GM21515 (cell line): Measurements from ENCODE around the gene TMEM59L.
"Not testable (repeated sequence)": the region's sequence is repeated elsewhere in the genome, so short reads cannot be mapped to it uniquely, and the experiment has no call there.

Experiments
- ATAC-seq: cut with Tn5 transposase; IDR thresholded peaks from one replicate; pipeline ENCODE4 v1.9.1; 2021; ENCODE audit not compliant: unreplicated experiment

The TMEM59L gene

DNA sequence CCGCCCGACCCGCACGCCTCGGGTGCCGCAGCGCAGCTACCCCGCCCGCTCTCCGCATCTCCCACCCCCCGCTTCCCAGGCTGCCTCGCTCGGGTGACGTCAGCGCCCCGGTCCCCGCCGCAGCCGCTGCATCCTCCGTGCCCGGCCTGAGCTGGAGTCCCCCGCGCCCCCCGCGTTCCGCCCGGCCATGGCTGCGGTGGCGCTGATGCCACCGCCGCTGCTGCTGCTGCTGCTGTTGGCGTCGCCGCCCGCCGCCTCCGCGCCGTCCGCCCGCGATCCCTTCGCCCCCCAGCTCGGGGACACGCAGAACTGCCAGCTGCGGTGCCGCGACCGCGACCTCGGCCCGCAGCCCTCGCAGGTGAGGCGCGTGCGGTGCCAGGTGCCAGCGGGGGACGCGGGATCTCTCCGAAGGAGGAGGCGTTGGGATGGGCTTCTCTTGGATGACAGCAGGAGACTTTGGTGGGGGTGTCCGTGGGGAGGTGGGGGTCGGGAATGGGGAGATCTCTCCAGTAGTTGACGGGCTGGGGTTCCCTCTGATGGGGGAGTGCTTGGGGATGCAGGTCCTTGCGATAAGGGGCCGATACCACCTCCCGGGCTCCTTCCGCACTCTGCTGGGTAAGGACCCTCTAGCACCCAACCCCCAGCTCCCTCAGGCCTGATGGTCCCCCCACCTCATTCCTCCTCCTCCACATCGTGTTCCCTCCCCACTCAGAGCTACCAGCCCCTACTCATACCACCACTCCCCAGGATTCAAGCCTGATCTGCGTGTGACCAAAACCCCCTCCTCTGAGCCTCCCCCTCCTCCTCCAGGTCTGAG, at the start of gene TMEM59L:
TSS of gene TMEM59L (plus strand) at position 99 of the 817 bp plus-strand sequence. CDS start at position 188, 89 bp downstream.
- ATAC-seq, result no peak

DNA sequence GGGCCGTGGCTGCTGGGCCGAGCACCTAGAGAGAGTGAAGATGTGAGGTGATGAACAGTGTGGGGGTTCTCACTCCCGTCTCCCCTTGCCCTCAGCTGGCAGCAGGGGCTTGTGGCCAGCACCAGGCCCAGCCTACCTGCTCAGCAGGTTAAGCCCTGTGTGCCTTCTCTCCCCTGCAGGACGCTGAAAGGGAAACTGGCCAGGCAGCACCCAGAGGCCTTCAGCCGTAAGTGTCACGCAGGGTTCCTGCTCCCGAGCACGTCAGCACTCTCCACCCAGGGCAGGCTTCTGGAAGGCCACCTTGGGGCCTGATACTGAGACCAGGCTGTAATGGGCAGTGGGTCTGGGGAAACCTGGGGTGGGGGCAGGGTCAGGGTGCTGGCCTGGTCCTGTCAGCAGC, 45.7 kb upstream of the TMEM59L start:
- no peak for ATAC-seq

DNA sequence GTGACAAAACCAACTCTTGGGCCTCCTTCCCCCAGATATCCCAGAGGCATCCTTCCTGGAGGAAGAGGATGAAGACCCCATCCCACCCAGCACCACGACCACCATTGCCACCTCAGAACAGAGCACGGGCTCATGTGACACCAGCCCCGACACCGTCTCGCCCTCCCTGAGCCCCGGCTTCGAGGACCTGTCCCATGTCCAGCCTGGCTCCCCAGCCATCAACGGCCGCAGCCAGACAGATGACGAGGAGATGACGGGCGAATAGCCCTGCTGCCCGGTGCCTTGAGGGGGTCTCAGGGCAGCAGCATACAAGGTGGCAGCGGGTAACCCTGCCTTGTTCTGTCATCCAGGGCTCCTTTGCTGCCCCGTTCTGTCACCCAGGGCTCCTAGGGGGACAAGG, 44.3 kb upstream of the TMEM59L start:
- no peak for ATAC-seq

DNA sequence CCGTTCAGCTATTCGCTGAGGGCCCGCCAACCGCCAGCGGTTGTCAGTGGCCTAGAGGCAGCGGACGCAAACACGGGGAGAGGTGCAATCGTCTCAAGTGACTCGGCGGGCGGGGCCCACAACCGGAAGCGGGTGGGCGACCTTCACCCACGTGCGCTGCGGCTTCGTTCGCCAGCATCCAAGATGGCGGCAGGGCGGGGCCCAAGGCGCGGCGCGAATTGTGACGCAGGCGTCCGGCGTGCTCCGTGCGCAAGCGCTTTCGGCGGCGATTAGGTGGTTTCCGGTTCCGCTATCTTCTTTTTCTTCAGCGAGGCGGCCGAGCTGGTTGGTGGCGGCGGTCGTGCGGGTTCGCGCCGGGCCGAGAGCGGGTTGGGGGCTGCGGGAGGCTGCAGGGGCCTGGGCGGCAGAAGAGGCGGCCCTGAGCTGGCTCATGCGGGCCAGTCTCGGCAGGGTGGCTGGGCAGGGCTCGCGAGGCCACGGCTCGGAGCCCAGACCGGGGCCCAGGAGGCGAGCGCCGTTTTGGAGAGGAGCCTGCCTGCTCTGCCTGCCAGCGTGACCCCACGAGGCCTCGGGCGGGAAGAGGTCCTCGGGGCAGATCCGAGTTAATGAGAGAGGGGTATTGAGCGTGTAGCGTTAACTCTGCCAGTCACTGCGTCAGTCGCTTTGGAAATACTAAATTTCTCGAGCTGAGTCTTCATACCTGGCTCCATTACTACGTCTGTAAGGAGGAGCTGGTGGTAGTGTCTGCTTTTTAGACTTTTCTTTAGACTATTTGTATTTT, 40.9 kb upstream of the TMEM59L start, which contains the start of gene UBA52:
TSS of gene UBA52 (plus strand) at position 294 of the 781 bp plus-strand sequence. CDS start 1,444 bp downstream, outside the sequence.
- ATAC-seq, result peak; percentile 81

DNA sequence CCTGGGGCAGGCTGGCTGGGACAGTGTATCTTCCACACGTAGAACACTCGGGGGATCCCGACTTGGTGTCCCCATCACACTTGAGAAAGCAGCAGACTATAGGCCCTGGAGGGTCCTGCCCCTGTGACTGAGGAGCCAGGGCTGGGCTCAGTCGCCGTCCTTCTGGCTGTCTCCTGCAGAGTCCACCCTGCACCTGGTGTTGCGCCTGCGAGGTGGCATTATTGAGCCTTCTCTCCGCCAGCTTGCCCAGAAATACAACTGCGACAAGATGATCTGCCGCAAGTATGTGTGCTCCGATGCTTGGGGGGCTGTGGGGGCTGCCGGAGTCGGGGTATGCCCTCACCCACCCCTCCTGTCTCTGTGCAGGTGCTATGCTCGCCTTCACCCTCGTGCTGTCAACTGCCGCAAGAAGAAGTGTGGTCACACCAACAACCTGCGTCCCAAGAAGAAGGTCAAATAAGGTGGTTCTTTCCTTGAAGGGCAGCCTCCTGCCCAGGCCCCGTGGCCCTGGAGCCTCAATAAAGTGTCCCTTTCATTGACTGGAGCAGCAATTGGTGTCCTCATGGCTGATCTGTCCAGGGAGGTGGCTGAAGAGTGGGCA, 37.9 kb upstream of the TMEM59L start:
- ATAC-seq, result no peak

DNA sequence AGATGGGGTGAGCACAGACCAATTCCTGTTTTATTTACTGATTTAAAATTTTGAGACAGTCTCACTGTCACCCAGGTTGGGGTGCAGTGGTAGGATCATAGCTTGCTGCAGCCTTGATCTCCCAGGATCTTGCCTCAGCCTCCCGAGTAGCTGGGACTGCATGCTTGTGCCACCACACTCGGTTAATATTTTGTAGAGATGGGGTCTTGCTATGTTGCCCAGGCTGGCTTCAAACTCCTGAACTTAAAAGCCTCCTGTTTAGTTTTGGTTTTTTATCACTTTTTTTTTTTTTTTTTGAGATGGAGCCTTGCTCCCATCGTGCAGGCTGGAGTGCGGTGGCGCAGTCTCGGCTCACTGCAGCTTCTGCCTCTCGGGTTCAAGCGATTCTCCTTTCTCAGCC, 36.3 kb upstream of the TMEM59L start:
- no peak for ATAC-seq

DNA sequence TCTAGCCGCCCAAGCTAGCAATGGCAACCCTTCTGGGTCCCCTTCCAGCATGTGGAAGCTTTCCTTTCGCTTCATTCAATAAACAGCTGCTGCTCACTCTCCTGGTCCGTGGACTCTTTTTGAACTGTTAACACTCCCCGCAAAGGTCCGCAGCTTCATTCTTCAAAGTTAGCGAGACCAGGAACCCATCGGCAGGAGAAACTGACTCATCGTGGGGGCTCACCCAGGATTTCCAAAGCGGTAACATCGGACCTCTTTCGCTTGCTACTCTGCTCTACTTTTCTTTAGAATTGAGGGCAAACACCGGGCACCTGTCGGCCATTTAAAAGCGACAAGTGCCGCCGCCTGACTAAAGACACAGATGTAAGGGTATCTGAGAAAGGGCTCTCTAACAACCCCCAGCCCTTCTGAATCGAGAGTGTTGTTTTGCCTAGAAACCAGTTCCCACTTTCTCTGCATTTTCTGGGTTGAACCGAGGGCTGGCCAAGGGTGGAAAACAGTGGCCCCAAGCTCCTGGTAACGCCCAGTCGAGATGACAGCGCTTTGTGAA, 35.2 kb upstream of the TMEM59L start:
- ATAC-seq, result no peak

DNA sequence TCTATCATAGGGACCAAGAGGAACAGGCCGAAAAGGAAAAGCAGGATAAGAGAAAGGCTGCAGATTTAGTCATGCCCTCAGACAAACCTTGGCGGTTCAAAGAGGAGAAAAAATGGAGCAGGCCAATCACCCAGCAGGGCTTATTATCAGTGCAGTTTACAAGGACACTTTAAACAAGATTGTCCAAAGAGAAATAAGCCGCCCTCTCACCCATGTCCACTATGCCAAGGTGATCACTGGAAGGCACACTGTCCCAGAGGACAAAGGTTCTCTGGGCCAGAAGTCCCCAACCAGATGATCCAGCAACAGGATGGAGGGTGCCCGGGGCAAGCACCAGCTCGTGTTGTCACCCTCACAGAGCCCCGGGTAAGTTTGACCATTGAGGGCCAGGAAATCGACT, 32.4 kb upstream of the TMEM59L start:
- ATAC-seq, result no peak

DNA sequence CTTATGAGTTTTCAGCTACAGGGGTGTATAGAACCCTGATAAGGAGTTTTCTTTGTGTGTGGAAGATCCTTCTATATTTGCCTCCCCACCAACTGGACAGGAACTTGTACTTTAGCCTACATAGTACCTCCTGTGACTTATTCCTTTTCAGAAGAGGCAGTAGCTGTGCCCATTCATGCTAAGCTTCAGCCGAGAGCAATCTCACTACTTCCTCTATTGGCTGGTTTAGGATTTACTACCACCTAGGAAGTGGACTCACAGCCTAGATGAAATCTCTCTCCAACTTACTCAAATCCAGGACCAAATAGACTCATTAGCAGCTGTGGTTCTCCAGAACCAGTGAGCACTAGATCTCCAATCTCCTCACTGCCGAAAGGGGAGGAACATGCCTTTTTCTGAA, 26.4 kb upstream of the TMEM59L start:
- ATAC-seq, result no peak

DNA sequence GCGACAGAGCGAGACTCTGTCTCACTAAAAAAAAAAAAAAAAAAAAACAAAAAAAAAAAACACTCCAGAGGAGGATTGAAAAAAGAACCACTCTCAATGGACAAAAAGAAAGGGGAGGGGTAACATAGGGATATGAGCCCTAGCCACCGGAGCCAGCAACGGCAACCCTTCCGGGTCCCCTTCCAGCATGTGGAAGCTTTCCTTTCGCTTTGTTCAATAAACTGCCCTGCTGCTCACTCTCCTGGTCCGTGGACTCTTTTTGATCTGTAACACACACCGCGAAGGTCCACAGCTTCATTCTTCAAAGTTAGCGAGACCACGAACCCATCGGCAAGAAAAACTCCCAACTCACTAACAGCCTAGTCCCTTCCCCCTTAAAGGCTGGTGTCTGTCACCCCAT, 25.1 kb upstream of the TMEM59L start:
- no peak for ATAC-seq

DNA sequence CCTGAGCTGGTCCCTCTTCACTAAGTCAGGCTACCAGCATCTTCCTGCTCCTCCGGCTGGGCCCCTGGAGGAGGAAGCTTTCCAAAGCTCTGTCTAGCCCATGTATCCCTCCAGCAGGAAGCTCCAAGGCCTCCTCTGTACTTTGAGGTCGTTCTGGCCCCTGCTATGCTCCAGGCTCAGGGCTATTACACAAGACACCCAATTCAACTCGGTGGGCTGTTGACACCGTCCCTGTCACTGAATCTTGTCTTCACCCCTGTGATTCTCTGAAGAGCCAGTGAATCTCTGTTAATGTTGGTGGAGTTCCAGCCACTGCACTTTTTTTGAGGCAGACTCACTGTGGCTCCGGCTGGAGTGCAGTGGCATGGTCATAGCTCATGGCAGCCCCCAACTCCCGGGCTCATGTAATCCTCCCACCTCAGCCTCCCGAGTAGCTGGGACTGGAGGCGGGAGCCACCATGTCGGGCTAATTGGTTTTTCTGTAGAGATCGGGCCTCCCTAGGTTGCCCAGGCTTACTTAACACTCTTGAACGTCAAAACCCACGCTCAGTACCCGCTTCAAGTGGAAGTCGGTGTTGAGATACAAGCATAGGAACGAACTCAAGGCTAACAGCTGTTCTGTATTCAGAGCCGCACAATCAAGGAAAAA, 24.6 kb upstream of the TMEM59L start:
- ATAC-seq, result no peak

DNA sequence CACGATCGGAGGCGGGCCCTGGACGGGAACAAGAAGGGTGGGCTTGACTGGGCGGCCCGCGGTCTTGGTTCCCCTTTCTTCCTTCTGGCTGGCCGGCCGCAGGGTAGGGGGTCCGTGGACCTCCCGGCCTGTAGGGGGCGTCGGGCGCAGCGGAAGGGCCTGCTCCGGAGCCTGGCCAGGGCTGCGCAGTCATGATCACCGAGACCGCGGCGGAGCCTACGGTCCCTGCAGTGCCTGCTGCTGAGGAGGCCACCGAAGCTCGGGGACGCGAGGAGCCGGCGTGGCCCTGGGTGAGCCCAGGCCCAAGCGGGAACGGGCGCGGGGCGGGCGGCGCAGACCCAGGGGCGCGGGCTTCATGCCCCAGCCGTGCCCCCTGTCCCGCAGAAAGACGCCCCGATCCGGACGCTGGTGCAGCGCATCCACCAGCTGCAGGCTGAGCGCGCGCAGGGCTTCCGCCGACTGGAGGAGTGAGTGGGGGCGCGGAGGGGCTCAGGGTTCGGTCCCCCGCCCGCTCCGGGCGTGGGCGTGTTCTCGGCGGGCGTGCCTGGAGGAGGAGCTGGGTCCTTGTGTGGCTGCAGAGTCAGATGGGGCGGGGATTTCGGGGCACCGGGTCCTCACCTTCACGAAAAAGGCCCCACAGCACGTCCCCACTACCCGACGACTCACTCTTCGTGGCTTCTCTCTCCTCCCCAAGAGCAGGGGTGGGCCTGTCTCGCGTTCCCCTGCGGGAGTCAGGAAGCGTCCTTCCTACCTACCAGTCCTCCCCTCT, 23.9 kb upstream of the TMEM59L start, which contains the start of gene REX1BD:
TSS of gene REX1BD (plus strand) at position 188 of the 769 bp plus-strand sequence. CDS start at position 192, 4 bp downstream.
- ATAC-seq, result peak; percentile 66

DNA sequence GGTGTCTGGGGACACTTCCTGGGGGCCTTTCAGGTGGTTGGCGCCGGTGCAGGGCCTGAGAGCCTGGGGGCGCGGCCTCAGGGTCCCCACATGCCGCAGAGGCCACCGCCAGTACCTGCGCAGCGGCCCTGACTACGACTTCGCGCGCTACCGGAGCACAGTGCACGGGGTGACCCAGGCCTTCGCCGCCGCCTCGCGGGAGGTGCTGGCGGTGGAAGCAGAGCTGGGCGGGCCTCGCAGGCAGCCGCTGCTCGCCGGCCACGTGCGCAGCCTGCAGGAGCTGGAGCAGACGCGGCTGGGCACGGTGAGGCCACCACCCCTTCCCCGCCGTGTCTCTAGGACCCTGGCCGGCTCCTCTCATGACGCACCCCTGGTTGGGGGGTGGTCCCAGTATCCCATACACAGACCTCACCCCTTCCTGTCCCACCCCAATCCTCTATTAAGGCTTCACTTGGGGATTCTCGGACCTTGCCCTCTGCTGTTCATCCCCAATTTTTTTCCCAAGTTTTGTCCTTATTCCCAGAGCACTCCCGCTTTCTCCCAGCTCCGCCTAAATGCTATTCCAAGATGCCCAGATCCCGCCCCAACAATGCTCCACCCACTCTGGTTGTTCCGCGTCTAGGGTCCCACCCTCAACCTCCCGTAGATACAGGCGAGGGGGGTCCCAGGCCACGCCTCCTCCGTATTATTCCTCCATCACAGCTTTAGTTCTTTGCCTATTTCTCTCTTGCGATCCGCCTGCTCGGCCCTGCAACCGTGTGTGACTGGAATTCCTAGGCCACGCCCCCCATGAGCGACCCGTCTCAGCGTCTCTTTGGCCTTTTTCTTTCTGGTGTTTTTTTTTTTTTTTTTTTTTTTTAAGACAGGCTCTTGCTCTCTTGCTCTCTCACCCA, 23.0 kb upstream of the TMEM59L start:
- peak; percentile 14 for ATAC-seq

DNA sequence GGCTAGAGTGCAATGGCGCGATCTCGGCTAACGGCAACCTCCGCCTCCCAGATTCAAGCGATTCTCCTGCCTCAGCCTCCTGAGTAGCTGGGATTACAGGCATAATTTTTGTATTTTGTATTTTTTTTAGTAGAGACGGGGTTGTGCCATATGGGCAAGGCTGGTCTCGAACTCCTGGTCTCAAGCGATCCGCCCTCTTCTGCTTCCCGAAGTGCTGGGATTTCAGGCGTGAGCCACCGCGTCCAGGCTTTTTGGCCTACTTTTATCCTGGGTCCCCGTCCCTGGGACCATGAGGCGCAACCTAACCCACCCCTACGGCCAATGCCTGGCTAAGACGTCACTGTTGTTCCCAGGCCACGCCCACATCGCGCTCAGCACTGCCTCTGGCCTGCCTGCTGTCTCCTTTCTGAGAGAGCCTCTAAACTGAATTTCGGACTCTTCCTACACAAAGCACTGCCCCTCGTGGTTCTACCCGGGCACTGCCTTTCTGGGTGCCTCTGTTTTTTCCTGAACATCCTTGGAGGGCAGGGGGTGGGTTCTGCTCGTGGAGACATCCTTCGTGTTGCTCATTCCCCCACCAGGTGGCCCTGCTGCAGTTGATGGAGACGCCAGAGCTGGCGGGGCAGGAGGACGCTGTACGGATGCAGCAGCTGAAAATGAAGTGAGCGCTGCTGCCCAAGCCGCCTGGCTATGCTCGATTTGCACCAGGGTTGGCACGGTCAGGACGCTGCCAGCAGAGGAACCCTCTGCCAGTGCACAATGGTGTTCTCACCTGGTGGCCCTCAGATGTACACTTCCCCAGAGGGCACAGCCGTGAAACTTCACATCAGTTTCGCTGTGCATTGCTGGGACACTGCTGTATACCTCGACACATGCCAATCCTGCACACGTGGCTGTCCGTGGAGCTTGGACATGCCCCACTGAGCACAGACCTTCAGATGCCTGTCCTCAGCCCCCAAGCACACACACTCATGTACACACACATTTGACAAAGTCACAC, 22.1 kb upstream of the TMEM59L start:
- ATAC-seq, result no peak

DNA sequence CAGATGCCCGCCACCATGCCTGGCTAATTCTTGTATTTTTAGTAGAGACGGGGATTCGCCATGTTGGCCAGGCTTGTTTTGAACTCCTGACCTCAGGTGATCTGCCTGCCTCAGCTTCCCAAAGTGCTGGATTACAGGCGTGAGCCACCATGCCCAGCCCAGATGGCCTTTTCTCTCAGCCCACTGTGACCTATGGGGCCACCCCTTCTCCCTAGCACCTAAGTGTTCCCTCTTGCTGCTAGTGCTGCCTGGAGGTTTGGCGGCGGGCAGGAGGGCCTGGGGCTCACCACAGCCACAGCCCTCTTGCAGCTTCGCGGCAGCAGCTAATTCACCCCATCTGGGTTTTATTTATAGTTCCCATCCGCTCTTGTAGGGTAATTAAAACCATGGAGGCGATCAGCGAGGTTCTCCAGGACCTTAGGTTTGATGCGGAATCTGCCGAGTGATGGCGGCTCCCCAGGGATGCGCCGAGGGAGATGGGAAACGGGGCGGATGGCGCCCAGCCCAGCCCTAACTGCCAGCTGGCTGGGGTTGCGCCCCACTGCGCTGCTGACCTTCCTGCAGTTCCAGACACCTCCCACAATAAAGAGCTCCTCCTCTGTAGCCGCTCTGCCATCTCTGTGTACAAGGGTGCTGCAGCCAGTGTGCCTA, 20.8 kb upstream of the TMEM59L start:
- no peak for ATAC-seq

DNA sequence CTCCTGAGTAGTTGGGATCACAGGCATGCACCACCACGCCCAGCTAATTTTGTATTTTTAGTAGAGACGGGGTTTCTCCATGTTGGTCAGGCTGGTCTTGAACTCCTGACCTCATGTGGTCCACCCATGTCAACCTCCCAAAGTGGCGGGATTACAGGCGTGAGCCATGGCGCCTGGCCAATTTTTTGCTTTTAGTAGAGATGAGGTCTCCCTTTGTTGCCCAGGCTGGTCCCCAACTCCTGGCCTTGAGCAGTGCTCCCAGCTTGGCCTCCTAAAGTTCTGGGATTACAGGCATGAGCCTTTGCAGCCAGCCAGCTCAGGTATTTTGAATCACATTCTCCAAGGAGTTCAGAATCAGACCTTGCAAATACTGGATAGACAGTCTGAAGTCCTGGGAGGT, 19.9 kb upstream of the TMEM59L start:
- not testable (repeated sequence) for ATAC-seq

DNA sequence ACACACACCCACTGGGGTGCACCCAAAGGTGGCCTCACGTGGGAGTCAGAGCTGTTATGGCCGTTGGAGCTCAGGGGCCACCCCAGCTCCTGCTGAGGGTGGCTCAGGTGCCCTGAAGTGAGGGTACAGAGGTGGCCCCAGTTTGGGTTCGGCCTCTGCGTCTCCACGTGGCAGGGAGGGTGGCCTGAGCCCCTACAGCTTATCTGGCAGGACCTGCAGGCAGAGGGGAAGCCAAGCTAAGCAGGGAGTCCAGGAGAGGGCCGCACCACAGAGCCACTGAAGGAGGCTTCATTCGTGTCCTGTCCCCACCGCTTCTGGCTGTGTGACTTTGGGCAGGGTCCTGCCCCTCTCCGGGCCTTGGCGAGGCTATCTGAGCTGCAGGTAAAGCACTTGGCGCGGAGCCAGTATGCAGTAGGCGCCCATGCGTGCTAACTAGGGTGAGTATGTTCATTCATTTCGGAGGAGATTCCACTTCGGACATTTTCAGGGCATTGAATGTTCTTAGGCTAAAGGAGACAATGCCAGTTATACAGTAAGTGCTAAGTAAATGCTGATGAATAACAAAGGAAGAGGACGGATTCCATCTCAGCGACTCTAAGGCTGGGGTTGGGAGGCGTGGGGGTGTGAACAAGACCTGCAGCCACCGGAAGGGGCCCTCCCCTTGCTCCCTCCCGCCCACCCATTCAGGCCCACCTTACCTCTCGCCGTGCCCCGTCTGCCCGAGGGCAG, 19.1 kb upstream of the TMEM59L start:
- no peak for ATAC-seq
